Measurements from ENCODE around the gene GBP1.
A peak's percentile ranks its signal among the peaks of the same experiment; 100 is the strongest.

DNA sequence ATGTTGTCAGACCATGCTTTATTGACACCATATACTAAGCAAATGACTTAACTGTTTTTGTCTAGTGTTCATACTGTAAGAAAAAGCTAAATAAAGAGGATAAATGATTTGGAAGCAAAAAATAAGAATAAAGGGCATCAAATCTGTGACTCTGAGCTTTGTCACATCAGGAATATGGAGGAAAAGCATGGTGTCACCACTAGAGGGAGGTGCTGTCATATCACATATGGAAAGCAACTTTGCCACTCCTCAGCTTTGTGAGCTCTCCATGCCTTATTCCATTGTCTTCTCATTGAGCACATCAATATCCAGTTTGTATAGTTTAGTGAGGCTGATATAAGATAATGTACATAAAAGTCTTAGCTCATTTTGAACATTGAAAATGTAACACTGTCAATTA is 20.8 kb upstream of the GBP1 start:
- no peak for TF ChIP-seq POLR2AphosphoS5 (IDR thresholded peaks at IDR 0.05)
- TF ChIP-seq EZH2 (IDR thresholded peaks at IDR 0.05; ENCODE audit: borderline replicate concordance, insufficient read depth, low read length, poor library complexity, severe bottlenecking), result no peak
- TF ChIP-seq, protein P1, sequence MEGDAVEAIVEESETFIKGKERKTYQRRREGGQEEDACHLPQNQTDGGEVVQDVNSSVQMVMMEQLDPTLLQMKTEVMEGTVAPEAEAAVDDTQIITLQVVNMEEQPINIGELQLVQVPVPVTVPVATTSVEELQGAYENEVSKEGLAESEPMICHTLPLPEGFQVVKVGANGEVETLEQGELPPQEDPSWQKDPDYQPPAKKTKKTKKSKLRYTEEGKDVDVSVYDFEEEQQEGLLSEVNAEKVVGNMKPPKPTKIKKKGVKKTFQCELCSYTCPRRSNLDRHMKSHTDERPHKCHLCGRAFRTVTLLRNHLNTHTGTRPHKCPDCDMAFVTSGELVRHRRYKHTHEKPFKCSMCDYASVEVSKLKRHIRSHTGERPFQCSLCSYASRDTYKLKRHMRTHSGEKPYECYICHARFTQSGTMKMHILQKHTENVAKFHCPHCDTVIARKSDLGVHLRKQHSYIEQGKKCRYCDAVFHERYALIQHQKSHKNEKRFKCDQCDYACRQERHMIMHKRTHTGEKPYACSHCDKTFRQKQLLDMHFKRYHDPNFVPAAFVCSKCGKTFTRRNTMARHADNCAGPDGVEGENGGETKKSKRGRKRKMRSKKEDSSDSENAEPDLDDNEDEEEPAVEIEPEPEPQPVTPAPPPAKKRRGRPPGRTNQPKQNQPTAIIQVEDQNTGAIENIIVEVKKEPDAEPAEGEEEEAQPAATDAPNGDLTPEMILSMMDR (IDR thresholded peaks at IDR 0.05; ENCODE audit: poor library complexity, severe bottlenecking), result peak; percentile 32
- TF ChIP-seq TAF1 (IDR thresholded peaks at IDR 0.05; ENCODE audit: low read depth), result no peak
- no peak for TF ChIP-seq SMC3 (conservative IDR thresholded peaks at IDR 0.05; ENCODE audit: poor library complexity)
- TF ChIP-seq, protein P2, sequence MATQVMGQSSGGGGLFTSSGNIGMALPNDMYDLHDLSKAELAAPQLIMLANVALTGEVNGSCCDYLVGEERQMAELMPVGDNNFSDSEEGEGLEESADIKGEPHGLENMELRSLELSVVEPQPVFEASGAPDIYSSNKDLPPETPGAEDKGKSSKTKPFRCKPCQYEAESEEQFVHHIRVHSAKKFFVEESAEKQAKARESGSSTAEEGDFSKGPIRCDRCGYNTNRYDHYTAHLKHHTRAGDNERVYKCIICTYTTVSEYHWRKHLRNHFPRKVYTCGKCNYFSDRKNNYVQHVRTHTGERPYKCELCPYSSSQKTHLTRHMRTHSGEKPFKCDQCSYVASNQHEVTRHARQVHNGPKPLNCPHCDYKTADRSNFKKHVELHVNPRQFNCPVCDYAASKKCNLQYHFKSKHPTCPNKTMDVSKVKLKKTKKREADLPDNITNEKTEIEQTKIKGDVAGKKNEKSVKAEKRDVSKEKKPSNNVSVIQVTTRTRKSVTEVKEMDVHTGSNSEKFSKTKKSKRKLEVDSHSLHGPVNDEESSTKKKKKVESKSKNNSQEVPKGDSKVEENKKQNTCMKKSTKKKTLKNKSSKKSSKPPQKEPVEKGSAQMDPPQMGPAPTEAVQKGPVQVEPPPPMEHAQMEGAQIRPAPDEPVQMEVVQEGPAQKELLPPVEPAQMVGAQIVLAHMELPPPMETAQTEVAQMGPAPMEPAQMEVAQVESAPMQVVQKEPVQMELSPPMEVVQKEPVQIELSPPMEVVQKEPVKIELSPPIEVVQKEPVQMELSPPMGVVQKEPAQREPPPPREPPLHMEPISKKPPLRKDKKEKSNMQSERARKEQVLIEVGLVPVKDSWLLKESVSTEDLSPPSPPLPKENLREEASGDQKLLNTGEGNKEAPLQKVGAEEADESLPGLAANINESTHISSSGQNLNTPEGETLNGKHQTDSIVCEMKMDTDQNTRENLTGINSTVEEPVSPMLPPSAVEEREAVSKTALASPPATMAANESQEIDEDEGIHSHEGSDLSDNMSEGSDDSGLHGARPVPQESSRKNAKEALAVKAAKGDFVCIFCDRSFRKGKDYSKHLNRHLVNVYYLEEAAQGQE (IDR thresholded peaks at IDR 0.05; ENCODE audit: borderline replicate concordance), result no peak
